HepG2 (cell line): Measurements from ENCODE around the gene NINJ2. TPM values are rescaled to one million over a fixed set of nuclear protein-coding genes. Genes with fewer than 3 reads are reported as not detected.

Experiments used
- ATAC-seq: fragments of 200-7000 bp; cut with Tn5 transposase; 3 replicates; pipeline ENCODE4 v1.9.1; 2020; ENCODE audit warnings: mild to moderate bottlenecking, moderate library complexity
- BruUV-seq: library from RNA; stranded (reverse); fragments of 400-500 nt; replicated peaks from 2 replicates; lab custom pipeline; 2021; lab: Mats Ljungman, UMichigan
- CTCF ChIA-PET: fragments of 300-600 bp; formaldehyde crosslinking; extraction: SDS; loops from one replicate; lab custom pipeline; 2021; ENCODE audit warnings: low total read pairs, inconsistent platforms, low intra/inter-chr PET ratio; lab: Yijun Ruan, JAX
- POLR2A ChIA-PET: fragments of 350-600 bp; sonication (Branson Sonifier 250); formaldehyde crosslinking; loops from one replicate; lab custom pipeline; 2020; ENCODE audit warnings: antibody characterized with exemption, inconsistent platforms; lab: Yijun Ruan, JAX
- DNase-seq: peaks from one replicate; pipeline ENCODE4 v3.0.0-alpha.2; 2015; ENCODE audit warnings: low spot score
- FAIRE-seq: peaks from 3 replicates; lab custom pipeline; 2011; peaks lifted over from hg19 to GRCh38; lab: Jason Lieb, UNC
- H2AFZ ChIP-seq: one replicate; pipeline ENCODE4 v1.6.1; 2011; ENCODE audit warnings: low read length, inconsistent platforms
- H3K27ac ChIP-seq: fragments of 300-600 bp; 3 replicates; pipeline ENCODE4 v1.8.0; 2011; ENCODE audit warnings: mixed run types, mild to moderate bottlenecking, mixed read lengths, low read length, inconsistent platforms; ENCODE audit not compliant: insufficient read depth; ENCODE audit errors: extremely low read length
- H3K27me3 ChIP-seq, 2 experiments: fragments of 200-600 bp in 1 of 2; 2 replicates in 1 of 2; 3 replicates in 1 of 2; pipeline versions ENCODE4 v1.6.0 to v1.8.0; 2011; ENCODE audit warnings: low read length in 2 of 2, mild to moderate bottlenecking in 2 of 2, moderate library complexity in 2 of 2, inconsistent platforms in 1 of 2; ENCODE audit not compliant: insufficient read depth in 2 of 2, control insufficient read depth in 1 of 2
- H3K36me3 ChIP-seq, 2 experiments: fragments of 200-600 bp in 1 of 2; replicated peaks in 1 of 2; 2 replicates in 1 of 2; 3 replicates in 1 of 2; pipeline versions ENCODE4 v1.5.1 to v1.8.0; 2011; ENCODE audit warnings: low read length in 2 of 2, inconsistent platforms in 1 of 2; ENCODE audit not compliant: insufficient read depth in 2 of 2, control insufficient read depth in 1 of 2
- H3K4me1 ChIP-seq: 2 replicates; pipeline ENCODE4 v1.5.1; 2012; ENCODE audit warnings: low read length, inconsistent platforms; ENCODE audit not compliant: insufficient read depth
- H3K4me2 ChIP-seq: 2 replicates; pipeline ENCODE4 v1.6.0; 2011; ENCODE audit warnings: low read depth, low read length, inconsistent platforms
- H3K4me3 ChIP-seq, 3 experiments: fragments of 200-600 bp in 1 of 3; sonication (generic), shearing (Covaris generic) in 1 of 3; replicated peaks in 1 of 3; 2 replicates each; pipeline ENCODE4 v1.5.1; 2011 to 2016; ENCODE audit warnings: low read length in 3 of 3, inconsistent platforms in 2 of 3, low read depth in 2 of 3, mild to moderate bottlenecking in 2 of 3, control low read depth in 1 of 3, mixed read lengths in 1 of 3; ENCODE audit not compliant: insufficient read depth in 1 of 3
- H3K79me2 ChIP-seq: one replicate; pipeline ENCODE4 v1.6.1; 2011; ENCODE audit warnings: low read length, inconsistent platforms; ENCODE audit not compliant: insufficient read depth
- H3K9ac ChIP-seq: 2 replicates; pipeline ENCODE4 v1.6.0; 2011; ENCODE audit warnings: mild to moderate bottlenecking, low read depth, low read length, inconsistent platforms; ENCODE audit not compliant: insufficient read depth
- H3K9me3 ChIP-seq: 2 replicates; pipeline ENCODE4 v1.5.1; 2012; ENCODE audit warnings: mild to moderate bottlenecking, low read length
- H4K20me1 ChIP-seq: 2 replicates; pipeline ENCODE4 v1.6.0; 2011; ENCODE audit warnings: inconsistent platforms, mild to moderate bottlenecking, low read length, moderate library complexity; ENCODE audit not compliant: insufficient read depth
- PLSCR1 ChIP-seq: sonication (generic); formaldehyde crosslinking; IDR thresholded peaks from 2 replicates; pipeline ENCODE4 v1.5.0; 2020; ENCODE audit warnings: missing genetic modification reagents, mild to moderate bottlenecking, borderline replicate concordance
- WGBS: methylation state at CpG from one replicate; pipeline ENCODE4 v1.1.6; 2017; ENCODE audit warnings: low lambda C conversion rate; 5-methylcytosine and 5-hydroxymethylcytosine counted together
- in situ Hi-C: cut with HindIII; loops from 2 replicates; pipeline ENCODE4 v1.10.0; 2017; ENCODE audit warnings: low pct_unique_long_range_greater_than_20kb; ENCODE audit not compliant: extremely low pct_ligation_motif_present
- intact Hi-C: fragments of 100-400 bp; cut with micrococcal nuclease; formaldehyde crosslinking; loops from one replicate; pipeline ENCODE4 v1.10.0; 2022; ENCODE audit not compliant: unreplicated experiment
- polyA plus RNA-seq, 8 experiments: library from polyadenylated mRNA; depleted of rRNA in 3 of 8; stranded (reverse) in 7 of 8; unstranded in 1 of 8; fragments of >200 nt; fragmentation: Illumina TruSeq in 4 of 8; extraction: Trizol in 4 of 8; gene quantifications; 2 replicates each; pipeline versions ENCODE4 v1.2.1 to v1.2.3, GENCODE V29; 2011 to 2016; ENCODE audit warnings: low read depth in 4 of 8, missing spikeins in 1 of 8, mixed read lengths in 1 of 8; ENCODE audit not compliant: insufficient read depth in 1 of 8
- total RNA-seq, 5 experiments: library from RNA; depleted of rRNA; stranded (reverse); fragments of >200 nt; fragmentation: Illumina TruSeq; extraction: Trizol; gene quantifications; 2 replicates each; pipeline ENCODE4 v1.2.3, GENCODE V29; 2016; ENCODE audit warnings: low read depth in 1 of 5
- TF ChIP-seq, protein P1 (sequence below): sonication (generic); formaldehyde crosslinking; IDR thresholded peaks from 2 replicates; pipeline ENCODE4 v1.5.1; 2020; ENCODE audit warnings: mild to moderate bottlenecking, missing genetic modification reagents, moderate library complexity

Gene NINJ2
- total and polyA plus RNA-seq, 2 of the 13 experiments (the other 11 are each of a cell fraction or from before 2014, with no cell fraction given) = 0.62 to 3.8 TPM

DNA sequence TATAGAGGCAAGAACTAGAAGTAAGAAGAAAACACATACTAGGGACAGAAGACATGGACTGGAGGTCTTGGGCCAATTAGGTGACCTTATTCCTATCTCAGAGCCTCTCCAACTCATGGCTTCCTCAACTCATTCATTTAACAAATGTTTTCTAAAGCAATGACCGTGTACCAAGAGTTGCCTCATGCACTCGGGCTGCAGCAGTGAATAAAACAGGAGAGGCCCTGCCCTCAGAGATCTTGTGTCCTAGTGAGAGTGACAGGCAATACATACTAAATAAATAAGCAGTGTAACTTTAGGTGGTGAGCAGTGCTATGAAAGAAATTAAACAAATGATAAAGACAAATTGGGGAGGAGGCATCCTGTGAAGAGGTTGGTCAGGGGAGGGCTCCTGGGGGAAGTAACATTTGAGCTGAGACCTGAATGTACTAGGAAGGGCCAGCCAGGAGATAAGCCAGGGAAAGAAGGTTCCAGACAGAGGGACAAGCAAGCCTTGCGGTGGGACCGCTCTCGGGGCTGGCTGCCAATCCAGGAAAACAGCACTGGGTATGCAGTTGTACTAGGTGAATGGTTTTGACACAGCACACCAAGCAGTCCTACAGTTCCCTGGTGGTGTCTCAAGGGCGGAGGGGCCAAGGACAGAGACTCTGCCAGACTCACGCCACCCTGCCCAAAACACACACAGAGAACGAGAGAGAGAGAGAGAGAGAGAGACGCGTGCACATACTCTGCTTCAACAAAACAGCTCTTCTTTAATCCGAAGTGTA is 1.3 kb downstream of the NINJ2 start:
- peak; percentile 42 for ATAC-seq
- TF ChIP-seq PLSCR1 (CRISPR knock-in tag) = no peak
- TF ChIP-seq, protein P1, sequence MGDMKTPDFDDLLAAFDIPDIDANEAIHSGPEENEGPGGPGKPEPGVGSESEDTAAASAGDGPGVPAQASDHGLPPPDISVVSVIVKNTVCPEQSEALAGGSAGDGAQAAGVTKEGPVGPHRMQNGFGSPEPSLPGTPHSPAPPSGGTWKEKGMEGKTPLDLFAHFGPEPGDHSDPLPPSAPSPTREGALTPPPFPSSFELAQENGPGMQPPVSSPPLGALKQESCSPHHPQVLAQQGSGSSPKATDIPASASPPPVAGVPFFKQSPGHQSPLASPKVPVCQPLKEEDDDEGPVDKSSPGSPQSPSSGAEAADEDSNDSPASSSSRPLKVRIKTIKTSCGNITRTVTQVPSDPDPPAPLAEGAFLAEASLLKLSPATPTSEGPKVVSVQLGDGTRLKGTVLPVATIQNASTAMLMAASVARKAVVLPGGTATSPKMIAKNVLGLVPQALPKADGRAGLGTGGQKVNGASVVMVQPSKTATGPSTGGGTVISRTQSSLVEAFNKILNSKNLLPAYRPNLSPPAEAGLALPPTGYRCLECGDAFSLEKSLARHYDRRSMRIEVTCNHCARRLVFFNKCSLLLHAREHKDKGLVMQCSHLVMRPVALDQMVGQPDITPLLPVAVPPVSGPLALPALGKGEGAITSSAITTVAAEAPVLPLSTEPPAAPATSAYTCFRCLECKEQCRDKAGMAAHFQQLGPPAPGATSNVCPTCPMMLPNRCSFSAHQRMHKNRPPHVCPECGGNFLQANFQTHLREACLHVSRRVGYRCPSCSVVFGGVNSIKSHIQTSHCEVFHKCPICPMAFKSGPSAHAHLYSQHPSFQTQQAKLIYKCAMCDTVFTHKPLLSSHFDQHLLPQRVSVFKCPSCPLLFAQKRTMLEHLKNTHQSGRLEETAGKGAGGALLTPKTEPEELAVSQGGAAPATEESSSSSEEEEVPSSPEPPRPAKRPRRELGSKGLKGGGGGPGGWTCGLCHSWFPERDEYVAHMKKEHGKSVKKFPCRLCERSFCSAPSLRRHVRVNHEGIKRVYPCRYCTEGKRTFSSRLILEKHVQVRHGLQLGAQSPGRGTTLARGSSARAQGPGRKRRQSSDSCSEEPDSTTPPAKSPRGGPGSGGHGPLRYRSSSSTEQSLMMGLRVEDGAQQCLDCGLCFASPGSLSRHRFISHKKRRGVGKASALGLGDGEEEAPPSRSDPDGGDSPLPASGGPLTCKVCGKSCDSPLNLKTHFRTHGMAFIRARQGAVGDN (CRISPR knock-in tag) = peak; percentile 42
- TF ChIP-seq, all 625 proteins: peak for 1
- no peak for DNase-seq
- 0 out of 6 replicates have a peak overlapping the region, but pooled peaks of 1 of the 3 experiments have one; percentile 1 for H3K4me3 ChIP-seq
- H3K4me2 ChIP-seq = peak overlapping the region; percentile 65; the same call in 1 of the 2 replicates
- H3K4me1 ChIP-seq = peaks cover 39% of the 10 kb centered on the region
- H4K20me1 ChIP-seq = no peaks in the 10 kb centered on the region
- no peaks in the 10 kb centered on the region for H3K79me2 ChIP-seq
- no peak overlapping the region for H3K9ac ChIP-seq
- no TSS peak for BruUV-seq
- H2AFZ ChIP-seq = no peak overlapping the region
- H3K27ac ChIP-seq = no peak overlapping the region
- H3K9me3 ChIP-seq = no peaks in the 10 kb centered on the region
- 53% methylated on average over 10 of the region's 11 CpGs for WGBS
- ChIA-PET POLR2A (no interaction called here), CTCF (no interaction called here)
- no peaks in the 10 kb centered on the region for H3K36me3 ChIP-seq
- intact Hi-C loops = no loop called here
- in situ Hi-C loops = no loop called here
- FAIRE-seq = no peak
- peaks cover 2 to 18% of the 10 kb centered on the region in 2 experiments for H3K27me3 ChIP-seq
